ELF-1 (cell line): ENCODE data around the gene TNNI2.
"Not testable (repeated sequence)": the region's sequence is repeated elsewhere in the genome, so short reads cannot be mapped to it uniquely, and the experiment has no call there.

Experiments used
- DNase-seq: peaks from one replicate; pipeline ENCODE4 v3.0.0-alpha.2; 2016; ENCODE audit warnings: low read depth, low spot score

TNNI2 gene

DNA sequence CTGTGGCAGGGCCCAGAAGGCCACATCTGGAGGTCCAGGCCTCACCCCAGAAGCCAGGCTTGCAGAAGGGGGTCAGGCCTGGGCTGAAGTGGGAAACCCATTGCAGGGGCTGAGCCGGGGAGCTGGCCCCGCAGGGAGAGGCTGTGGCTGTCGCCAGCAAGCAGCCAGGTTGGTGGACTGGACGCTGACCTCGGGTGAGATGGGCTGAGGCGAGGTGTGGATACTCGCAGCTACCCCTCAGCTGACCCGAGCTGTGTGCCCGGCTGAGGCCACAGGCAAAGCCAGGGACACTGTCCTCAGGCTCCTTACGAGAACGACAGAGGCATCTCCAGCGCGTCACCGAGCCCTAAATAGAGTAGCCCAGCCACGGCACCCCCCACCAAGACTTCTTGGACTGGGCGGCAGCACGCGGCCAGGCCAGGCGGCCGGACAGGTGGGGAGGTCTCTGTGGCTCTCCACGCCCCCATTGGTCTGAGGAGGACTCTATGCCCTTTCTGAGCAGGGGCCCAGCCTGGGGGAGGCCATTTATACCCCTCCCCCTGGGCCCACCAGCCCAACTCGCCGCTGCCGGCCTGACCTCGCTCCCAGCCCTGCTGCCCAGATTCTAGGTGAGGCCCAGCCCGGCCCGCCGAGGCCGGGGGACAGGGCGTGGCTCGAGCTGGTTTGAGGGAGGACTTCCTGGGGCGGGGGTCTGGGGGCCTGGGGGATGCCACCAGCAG lies at the start of gene TNNI2:
TSS of gene TNNI2 (plus strand) at position 556 of the 719 bp plus-strand sequence. CDS start 716 bp downstream, outside the sequence.
- no peak for DNase-seq

DNA sequence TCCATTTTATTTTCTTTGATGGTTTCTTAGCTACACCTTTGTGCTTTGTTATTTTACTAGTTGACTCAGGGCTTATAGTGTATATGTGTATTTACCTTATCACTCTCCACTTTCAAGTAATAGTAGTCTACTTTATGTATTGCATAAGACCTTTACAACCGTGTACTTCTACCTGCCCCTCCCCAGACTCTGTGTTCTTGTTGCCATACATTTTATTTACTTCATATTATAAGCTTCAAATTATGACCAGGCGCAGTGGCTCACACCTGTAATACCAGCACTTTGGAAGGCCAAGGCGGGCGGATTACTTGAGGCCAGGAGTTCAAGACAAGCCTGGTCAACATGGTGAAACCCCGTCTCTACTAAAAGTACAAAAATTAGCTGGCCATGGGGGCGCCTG lies 46.9 kb upstream of the TNNI2 start:
- DNase-seq, result no peak

DNA sequence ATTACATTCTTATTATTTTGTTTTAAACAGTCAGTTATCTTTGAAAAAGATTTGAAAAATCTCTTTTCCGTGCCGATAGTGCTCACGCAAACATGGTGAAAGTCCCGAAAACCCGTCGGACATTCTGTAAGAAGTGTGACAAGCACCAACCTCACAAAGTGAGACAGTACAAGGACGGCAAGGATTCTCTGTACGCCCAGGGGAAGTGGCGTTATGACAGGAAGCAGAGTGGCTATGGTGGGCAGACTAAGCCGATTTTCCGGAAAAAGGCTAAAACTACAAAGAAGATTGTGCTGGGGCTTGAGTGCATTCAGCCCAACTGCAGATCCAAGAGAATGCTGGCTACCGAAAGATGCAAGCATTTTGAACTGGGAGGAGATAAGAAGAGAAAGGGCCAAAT lies 46.3 kb upstream of the TNNI2 start:
- no peak for DNase-seq

DNA sequence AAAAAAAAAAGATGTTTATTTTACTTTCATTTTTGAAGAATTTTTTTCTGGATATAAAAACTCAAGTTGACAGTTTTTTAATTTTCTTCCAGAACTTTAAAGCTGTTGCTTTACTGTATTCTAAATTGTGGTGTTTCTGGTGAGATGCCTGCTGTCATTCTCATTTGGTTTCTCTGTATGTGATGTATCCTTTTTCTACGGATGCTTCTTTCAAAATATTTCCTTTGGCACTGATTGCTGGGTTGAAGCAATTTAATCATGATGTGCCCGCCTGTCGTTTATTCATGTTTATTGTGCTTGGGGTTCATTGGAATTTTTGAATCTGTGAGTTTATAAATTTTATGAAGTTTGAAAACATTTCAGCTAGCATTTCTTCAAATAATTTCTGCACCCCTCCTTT lies 45.7 kb upstream of the TNNI2 start:
- DNase-seq, result no peak

DNA sequence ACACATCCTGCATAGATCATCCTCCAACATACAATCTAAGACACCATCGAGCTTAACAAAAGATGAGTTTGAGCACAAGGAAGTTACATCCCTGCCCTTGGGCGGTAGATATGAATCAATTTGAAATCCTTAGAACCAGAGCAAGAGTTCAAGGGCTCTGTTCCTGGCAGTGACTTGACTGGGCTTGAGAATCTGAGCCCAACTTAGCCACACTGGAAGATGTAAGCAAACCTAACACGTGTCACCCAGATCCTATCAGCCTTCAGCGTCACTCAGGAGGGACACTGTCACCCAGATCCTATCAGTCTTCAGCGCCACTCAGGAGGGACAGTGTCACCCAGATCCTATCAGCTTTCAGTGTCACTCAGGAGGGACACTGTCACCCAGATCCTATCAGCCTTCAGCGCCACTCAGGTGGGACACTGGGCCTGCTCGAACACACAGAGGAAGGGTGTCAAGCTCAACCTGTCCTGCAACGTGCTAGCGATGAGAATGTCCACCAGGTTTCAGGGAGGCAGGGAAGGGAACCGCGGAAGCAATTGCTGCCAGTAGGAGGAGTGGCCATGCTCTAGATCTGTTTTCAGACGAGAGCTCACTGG lies 42.3 kb upstream of the TNNI2 start:
- DNase-seq, result peak; percentile 42

DNA sequence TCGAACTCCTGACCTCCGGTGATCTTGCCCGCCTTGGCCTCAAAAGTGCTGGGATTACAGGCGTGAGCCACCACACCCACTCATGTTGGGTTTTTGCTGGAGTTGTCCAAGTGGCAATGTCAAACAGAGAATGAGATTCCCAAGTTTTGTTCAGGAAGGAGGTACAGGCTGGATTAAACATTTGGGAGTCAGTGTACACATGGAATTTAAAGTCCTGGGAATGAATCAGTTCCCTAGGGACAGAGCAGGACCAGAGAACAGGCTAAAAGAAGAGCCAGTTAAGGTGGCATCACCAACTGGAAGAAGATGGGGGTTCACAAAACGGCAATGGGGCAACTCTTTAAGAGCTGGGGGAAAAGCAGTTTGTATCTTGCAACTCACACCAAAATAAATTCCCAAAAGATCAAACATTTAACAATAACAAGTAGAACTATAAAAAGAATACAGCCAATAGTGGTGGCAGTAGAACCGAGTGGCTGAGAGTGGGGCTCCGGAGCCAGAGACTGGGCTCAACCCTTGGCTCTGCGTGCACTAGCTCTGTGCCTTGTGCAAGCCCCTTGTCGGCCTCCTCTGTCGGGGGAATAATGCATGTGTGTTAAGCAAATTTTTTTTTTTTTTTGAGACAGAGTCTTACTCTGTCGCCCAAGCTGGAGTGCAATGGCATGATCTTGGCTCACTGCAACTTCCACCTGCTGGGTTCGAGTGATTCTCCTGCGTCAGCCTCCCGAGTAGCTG lies 41.2 kb upstream of the TNNI2 start:
- DNase-seq, result no peak

DNA sequence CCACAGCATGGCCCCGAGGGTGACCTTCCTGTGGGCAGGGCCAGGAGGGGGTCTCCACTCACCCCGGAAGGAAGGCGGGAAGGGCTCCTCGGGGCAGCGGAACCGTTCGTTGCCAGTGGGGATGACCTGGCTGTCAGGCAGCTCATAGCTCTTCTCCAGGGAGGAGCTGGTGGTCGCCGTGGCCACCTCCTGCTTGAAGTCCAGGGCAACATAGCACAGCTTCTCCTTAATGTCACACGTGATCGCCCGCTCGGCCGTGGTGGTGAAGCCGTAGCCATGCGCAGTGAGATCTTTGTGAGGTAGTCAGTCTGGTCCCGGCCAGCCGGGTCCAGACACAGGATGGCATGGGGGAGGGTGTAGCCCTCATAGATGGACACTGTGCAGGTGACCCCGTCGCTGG lies 35.5 kb upstream of the TNNI2 start:
- no peak for DNase-seq

DNA sequence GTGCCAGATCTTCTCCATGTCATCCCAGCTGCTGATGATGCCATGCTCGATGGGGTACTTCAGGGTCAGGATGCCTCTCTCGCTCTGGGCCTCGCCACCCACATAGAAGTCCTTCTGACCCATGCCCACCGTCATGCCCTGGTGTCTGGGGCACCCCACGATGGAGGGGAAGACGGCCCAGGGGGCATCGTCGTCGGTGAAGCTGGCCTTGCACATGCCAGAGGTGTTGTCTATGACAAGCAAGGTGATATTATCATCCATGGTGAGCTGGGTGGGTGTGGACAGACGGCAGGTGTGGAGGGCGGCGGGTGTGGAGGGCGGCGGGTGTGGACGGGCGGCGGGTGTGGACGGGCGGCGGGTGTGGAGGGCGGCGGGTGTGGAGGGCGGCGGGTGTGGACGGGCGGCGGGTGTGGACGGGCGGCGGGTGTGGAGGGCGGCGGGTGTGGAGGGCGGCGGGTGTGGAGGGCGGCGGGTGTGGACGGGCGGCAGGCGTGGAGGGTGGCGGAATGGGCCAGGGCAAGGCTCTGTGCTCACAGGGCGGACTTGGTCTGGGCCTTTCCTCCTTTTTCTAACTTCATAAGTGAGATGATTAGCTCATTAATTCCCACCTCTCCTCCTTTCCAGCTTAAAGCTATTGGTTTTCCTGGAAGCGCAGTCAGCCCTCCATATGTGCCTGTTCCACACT lies 34.8 kb upstream of the TNNI2 start:
- DNase-seq, result not testable (repeated sequence)

DNA sequence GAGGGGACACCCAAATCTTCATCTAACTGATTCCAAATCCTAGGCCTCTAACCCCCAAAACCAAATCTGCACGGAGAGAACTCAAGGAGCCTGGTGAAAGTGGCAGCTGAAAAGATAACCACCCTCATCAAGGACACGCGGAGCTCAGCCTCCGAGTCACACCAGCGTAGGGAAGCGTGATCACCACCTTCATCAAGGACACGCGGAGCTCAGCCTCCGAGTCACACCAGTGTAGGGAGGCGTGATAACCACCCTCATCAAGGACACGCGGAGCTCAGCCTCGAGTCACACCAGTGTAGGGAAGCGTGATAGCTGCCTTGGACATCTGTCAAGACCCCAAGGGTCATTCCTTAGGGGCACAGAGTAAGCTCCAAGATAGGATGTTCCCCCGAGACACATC lies 33.3 kb upstream of the TNNI2 start:
- DNase-seq, result no peak

DNA sequence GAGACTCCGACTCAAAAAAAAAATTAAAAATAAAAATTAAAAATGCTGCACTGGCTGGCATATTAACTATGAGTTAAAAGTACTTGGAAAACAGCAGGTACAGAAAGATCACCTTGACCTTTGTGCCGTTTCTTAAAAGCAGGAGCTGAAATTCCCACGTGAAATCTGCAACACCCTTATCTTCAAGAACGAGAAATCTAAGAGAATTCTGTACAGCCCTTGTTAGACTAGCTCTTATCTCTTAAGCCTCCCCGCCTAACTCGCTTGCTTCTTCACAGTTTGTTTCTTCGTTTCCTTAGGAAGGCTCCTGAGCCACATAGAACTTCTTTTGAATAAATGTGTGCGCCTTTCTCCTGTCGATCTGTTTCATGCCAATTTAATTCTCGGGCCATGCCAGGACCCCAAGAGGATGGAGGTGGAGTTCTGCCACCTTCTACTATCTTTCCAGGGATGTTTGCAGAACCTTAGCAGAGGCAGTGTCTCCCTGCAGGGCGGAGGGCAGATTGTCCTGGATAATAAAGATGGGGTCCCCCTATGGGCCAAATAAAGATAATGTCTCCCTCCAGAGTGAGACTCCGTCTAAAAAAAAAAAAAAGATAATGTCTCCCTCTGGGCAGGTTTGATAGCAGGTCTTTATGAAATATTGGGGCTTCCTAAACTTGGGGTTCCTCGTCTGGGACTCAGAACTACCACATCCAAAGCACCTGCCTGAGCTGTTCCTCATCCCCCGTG lies 31.4 kb upstream of the TNNI2 start:
- DNase-seq, result no peak

DNA sequence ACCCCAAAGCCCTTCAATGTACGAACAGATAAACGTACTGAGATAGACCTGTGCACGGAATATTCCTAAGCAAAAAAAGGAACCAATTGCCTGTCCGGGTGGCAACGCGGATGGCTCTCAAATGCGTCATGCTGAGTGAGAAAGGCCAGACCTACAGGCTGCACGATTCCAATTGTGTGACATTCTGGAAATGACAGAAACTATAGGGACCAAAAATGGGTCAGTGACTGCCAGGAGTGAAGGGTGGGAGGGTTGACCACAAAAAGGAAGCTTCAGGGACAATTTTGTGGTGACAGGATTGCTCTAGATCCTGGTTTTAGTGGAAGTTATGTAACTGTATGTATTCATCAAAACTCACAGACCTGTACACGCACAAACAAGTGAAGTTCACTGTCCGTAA lies 28.0 kb upstream of the TNNI2 start:
- no peak for DNase-seq

DNA sequence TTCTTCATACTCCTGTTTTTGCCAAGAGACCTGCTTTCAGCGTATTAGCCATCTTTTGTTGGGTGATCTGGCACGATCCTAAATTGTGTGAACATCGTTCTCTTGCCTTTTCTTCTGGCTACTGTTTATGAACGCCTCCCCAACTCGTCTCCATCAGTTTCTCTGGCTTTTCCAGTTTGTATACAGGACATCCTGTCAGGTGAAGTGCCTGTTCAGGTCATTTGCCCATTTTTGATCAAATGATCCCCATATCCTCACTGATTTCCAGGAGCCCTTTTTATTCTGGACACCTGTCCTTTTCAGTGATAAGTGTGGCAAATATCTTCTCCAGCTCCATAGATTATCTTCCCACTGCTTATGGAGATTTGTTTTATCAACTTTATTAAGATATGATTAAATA lies 26.5 kb upstream of the TNNI2 start:
- DNase-seq, result no peak

DNA sequence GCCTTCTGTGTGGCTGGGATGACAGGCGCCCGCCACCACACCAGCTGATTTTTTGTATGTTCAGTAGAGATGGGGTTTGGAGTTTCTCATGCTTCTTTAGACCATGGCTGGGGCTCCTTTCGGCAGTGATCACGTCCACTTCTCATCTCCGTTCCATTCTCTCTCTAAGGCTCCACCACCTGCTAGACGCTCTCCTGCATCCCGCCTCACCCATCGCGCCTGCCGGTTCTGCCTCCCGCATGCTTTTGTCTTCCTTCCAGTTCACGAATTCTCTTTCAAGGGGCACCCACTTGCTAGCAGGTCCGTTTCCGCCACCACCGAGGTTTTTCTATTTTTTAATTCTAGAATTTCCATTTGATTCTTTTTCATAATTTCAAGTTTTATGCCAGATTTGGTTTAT lies 26.0 kb upstream of the TNNI2 start:
- no peak for DNase-seq

DNA sequence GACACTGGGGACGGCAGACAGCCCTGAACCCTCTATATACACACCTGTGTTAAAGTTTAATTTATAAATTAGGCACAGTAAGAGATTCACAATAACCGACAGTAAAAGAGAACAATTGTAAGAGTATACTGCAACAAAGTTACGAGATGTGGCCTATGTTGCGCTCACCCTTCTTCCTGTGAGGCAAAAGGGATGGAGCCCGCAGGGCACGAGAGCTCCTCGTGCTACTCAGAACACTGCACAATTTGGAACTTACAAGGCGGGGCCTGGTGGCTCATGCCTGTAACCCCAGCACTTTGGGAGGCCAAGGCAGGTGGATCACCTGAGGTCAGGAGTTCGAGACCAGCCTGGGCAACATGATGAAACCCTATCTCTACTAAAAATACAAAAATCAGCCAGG lies 25.4 kb upstream of the TNNI2 start:
- DNase-seq, result not testable (repeated sequence)

DNA sequence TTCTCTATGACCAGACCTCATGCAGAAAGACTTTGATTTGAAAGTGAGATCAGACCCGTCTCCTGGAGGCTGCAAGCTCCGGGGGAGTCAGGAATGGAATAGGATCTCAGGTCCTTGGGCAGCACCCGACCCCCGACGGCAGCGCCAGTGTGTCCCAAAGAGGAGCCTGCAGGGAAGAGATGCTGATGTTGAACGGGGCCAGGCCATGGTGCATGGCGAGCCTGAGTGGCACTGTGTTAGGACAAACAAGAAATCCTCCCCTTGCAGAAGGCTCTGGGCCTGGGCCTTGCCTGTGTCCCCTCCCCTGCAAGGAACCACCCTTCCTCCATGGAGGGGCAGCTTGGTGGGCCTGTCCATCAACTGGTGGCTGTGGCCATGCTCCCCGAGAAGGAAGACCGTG lies 24.1 kb upstream of the TNNI2 start:
- no peak for DNase-seq

DNA sequence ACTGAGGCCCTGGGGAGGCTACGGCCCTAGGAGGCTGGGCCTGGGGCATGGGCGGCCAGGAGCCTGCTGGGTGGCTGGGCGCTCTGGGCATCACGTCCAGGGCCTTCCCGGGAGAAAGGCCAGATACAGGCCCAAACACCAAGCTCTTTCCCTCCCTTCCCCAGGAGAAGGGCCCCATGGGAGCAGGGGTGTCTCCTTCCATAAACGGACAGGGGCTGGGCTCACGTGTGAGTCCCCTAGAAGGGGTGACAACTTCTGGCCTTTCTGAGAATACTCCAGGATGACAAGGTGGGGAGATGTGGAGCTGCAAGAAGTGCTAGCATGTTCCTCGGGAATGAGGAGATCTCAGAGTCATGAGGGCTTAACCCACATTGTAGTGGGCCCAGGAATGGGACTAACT lies 23.5 kb upstream of the TNNI2 start:
- no peak for DNase-seq

DNA sequence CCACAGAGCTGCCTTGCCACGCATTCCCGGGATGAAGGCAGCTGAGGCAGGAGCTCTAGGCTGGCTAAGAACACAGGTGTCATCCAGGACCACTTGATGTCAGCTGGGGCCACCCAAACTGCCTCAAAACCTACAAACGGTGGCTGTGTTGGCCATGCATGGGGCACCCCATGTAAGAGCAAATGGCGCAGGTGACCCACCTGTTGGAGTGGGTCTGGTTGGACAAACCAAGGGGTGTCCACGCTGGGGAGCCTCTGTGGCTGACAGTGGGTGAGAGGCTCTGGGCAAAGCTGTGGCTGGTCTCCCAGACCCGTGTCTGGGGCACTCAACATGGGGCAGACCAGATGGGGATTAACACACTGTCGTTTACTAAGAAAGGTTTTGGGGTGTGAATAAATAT lies 23.0 kb upstream of the TNNI2 start:
- no peak for DNase-seq

DNA sequence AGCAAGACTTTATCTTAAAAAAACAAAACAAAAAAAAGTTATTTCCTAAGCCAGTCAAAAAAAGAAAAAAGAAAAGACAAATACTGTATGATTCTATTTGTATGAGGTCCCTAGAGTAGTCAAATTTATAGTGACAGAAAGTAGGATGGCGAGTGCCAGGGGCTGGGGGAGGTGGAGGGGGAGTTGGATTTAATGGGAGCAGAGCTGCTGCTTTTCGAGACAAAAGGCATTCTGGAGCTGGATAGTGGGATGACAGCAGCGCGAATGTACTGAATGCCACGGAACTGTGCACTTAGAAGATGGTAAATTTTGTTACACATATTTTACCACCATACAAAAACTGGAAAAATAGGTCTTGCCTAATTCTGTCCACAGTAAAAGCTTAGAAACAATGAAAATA lies 21.8 kb upstream of the TNNI2 start:
- no peak for DNase-seq

DNA sequence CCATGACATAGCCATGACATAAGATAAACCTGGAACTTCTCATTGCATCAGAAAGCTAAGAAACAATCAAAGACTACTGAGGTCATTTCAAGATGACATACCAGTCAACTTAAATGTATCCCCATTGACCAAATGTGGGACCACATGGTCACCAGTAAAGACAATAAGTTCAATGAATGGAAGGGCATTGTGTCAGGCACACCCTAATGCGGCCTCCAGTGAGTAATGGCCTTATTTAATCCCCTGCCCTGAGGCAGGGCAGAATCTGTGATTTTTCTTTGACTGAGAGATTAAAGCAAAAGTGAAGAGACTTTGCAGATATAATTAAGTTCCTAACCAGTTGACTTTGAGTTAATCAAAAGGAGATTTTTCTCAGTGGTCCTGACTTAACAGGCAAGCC lies 21.3 kb upstream of the TNNI2 start:
- no peak for DNase-seq

DNA sequence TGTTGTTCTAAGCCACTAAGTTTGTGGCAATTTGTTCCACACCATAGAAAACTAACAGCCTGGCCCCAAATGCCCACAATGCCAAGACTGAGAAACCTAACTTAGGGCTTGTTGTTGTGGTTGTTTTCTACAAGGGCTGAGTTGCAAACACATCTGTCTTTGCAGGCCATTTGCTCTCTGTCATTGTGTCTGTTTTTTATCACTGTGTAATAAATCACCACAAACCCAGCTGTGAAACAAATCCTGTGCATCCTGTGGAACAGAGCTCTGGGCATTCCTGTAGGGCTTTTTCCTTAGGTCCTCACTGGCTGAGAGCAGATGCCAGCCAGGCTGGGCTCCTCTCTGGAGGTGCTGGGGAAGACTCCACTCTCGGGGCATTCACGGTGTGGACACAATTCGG lies 19.7 kb upstream of the TNNI2 start:
- no peak for DNase-seq

DNA sequence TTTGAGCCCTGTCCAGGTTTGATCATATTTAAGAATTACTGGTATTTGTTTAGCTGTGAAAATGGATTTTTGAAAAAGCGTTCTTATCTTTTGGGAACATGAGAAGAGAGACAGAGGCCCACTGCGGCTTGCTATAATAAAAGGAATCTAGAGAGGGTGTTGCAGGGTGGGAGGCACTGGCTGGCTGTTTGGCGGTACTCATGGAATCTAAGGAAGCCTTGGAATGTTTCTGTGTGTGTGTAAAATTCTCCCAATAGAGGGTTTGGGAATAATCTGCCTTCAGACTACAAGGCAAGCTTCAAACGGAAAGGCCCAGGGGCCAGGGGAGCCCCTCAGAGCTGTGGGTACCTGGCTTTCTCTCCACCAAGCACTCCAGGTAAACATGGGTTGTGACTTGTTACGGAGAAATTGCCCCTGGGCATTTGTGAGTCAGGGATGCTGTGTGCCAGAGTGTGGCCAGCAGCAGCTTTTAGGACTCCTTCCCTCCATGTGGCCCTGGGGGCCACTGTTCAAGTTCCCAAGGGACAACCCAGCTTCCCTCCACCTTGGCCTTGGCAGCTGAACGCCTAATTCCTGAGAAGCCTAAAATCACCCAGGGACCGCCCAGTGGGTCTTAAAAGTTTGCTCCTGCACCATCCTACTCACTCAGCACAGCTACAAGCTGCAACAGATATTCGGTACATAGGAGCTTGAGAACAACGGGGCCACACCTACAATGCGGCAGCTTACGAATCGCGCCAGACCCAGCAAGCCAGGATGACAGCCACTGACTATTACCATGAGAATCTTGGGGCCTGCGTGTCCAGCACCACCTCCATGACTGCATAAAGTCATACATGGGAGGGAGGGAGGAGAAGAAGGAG lies 18.1 kb upstream of the TNNI2 start:
- no peak for DNase-seq
